Prostate gland (tissue), 2 donors: ENCODE results near the gene COL7A1.

ENCODE experiments used
- POLR2A ChIP-seq: fragments of 450-650 bp; IDR thresholded peaks from one replicate; pipeline ENCODE4 v1.6.1; 2016; ENCODE audit warnings: antibody characterized with exemption, mild to moderate bottlenecking
- POLR2AphosphoS5 ChIP-seq: sonication (generic); formaldehyde crosslinking; IDR thresholded peaks from one replicate; pipeline ENCODE4 v1.6.1; 2017; ENCODE audit warnings: antibody characterized with exemption
- TF ChIP-seq, protein P1 (sequence below), 4 experiments: fragments of 200-600 bp in 2 of 4; fragments of 450-650 bp in 2 of 4; sonication (generic) in 2 of 4; IDR thresholded peaks; 1 replicate in 3 of 4; 2 replicates in 1 of 4; pipeline ENCODE4 v1.5.1; 2016 to 2019; ENCODE audit warnings: antibody characterized with exemption in 4 of 4, mild to moderate bottlenecking in 2 of 4, moderate library complexity in 2 of 4

- TF ChIP-seq POLR2A = no peak
- TF ChIP-seq, protein P1, sequence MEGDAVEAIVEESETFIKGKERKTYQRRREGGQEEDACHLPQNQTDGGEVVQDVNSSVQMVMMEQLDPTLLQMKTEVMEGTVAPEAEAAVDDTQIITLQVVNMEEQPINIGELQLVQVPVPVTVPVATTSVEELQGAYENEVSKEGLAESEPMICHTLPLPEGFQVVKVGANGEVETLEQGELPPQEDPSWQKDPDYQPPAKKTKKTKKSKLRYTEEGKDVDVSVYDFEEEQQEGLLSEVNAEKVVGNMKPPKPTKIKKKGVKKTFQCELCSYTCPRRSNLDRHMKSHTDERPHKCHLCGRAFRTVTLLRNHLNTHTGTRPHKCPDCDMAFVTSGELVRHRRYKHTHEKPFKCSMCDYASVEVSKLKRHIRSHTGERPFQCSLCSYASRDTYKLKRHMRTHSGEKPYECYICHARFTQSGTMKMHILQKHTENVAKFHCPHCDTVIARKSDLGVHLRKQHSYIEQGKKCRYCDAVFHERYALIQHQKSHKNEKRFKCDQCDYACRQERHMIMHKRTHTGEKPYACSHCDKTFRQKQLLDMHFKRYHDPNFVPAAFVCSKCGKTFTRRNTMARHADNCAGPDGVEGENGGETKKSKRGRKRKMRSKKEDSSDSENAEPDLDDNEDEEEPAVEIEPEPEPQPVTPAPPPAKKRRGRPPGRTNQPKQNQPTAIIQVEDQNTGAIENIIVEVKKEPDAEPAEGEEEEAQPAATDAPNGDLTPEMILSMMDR (IDR thresholded peaks at IDR 0.05) = no peak
- no peak for TF ChIP-seq POLR2AphosphoS5
Measured at GRCh38 chr3:48569400-48569799, 25.7 kb downstream of the COL7A1 start.
